GM20000 (cell line): Measurements from ENCODE around the gene TTC27.
"Not testable (repeated sequence)": the region's sequence is repeated elsewhere in the genome, so short reads cannot be mapped to it uniquely, and the experiment has no call there.

ENCODE experiments used
- DNase-seq: peaks from one replicate; pipeline ENCODE4 v3.0.0; 2012; ENCODE audit warnings: low spot score
- CTCF ChIP-seq: IDR thresholded peaks from 2 replicates; pipeline ENCODE4 v1.5.1; 2012; ENCODE audit warnings: mild to moderate bottlenecking, control low read depth; ENCODE audit errors: extremely low read depth, missing control alignments

Gene TTC27

GRCh38 chr2:32835148-32835547, 207.3 kb downstream of the TTC27 start:
- no peak for DNase-seq
- TF ChIP-seq CTCF, result no peak

- no peak for DNase-seq
- no peak for TF ChIP-seq CTCF
These were observed 209.1 kb downstream of the TTC27 start for GRCh38 chr2:32836933-32837332.

GRCh38 chr2:32838418-32838817, 210.6 kb downstream of the TTC27 start:
- no peak for TF ChIP-seq CTCF
- no peak for DNase-seq

GRCh38 chr2:32838949-32839348, 211.1 kb downstream of the TTC27 start:
- DNase-seq, result no peak
- no peak for TF ChIP-seq CTCF

GRCh38 chr2:32841931-32842898, 214.4 kb downstream of the TTC27 start:
- no peak for DNase-seq
- no peak for TF ChIP-seq CTCF

- TF ChIP-seq CTCF, result no peak
- no peak for DNase-seq
These were observed 215.8 kb downstream of the TTC27 start for GRCh38 chr2:32843699-32844098.

GRCh38 chr2:32844253-32844652, 216.4 kb downstream of the TTC27 start:
- no peak for TF ChIP-seq CTCF
- no peak for DNase-seq

- not testable (repeated sequence) for DNase-seq
These were observed 218.4 kb downstream of the TTC27 start for GRCh38 chr2:32846274-32846673.
